PFSK-1 (cell line): Measurements from ENCODE around the gene ITIH5.

Experiments
- POLR2AphosphoS5 ChIP-seq: IDR thresholded peaks from 2 replicates; pipeline ENCODE4 v1.6.1; 2012; ENCODE audit warnings: low read depth, mild to moderate bottlenecking, control low read depth, low read length, moderate library complexity
- REST ChIP-seq, 2 experiments: IDR thresholded peaks; 2 replicates each; pipeline versions ENCODE4 v1.6.1 to v1.8.0; 2011 to 2012; ENCODE audit warnings: low read depth in 2 of 2, low read length in 2 of 2, control low read depth in 1 of 2, inconsistent platforms in 1 of 2, mild to moderate bottlenecking in 1 of 2, moderate library complexity in 1 of 2; ENCODE audit not compliant: insufficient read depth in 1 of 2
- SIN3A ChIP-seq: IDR thresholded peaks from 2 replicates; pipeline ENCODE4 v1.6.1; 2012; ENCODE audit warnings: mild to moderate bottlenecking, low read length, moderate library complexity, borderline replicate concordance; ENCODE audit not compliant: insufficient read depth

DNA sequence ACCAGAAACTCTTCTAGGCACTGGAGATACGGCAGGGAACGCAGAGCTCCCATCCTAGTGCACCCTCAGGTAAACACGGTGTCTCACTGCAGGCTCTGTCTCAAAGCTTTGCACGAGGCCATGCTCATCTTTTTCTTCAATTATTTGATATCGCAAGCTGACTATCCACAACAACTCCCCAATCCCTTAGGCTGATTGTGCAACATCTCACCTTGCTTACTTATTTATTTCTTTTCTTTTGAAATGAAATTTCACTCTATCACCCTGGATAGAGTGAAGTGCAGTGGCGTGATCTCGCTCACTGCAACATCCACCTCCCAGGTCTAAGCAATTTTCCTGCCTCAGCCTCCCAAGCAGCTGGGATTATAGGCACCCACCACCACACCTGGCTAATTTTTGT, 48.7 kb upstream of the ITIH5 start:
- TF ChIP-seq POLR2AphosphoS5: no peak
- TF ChIP-seq REST (IDR thresholded peaks at IDR 0.05; ENCODE audit: insufficient read depth in 1 of 2, low read depth in 2 of 2, low read length in 2 of 2): no peak
- no peak for TF ChIP-seq SIN3A
